DOHH2 (cell line): ENCODE measurements around the gene TFF3.

Experiments used
- H3F3A ChIP-seq: fragments of 200-600 bp; sonication (generic), shearing (Covaris generic); 2 replicates; pipeline ENCODE4 v1.6.0; 2016; ENCODE audit warnings: antibody characterized with exemption, mild to moderate bottlenecking; ENCODE audit not compliant: control insufficient read depth, insufficient read depth
- H3K27ac ChIP-seq: fragments of 200-600 bp; sonication (generic); 2 replicates; pipeline ENCODE4 v1.5.1; 2014; ENCODE audit warnings: low read depth, mild to moderate bottlenecking, low read length, moderate library complexity
- H3K27me3 ChIP-seq: fragments of 200-600 bp; sonication (generic); 2 replicates; pipeline ENCODE4 v1.6.1; 2014; ENCODE audit warnings: mild to moderate bottlenecking, low read length, mixed read lengths; ENCODE audit not compliant: control insufficient read depth
- H3K36me3 ChIP-seq: fragments of 200-600 bp; sonication (generic); 2 replicates; pipeline ENCODE4 v1.6.1; 2014; ENCODE audit warnings: mild to moderate bottlenecking, low read length, moderate library complexity, mixed read lengths; ENCODE audit not compliant: control insufficient read depth
- H3K4me1 ChIP-seq: fragments of 200-600 bp; sonication (generic); 2 replicates; pipeline ENCODE4 v1.6.1; 2014; ENCODE audit warnings: mild to moderate bottlenecking, low read length, mixed read lengths; ENCODE audit not compliant: control insufficient read depth
- H3K4me2 ChIP-seq: fragments of 200-600 bp; sonication (generic); 2 replicates; pipeline ENCODE4 v1.6.0; 2014; ENCODE audit warnings: mild to moderate bottlenecking, low read length, moderate library complexity
- H3K4me3 ChIP-seq: fragments of 200-600 bp; sonication (generic); 2 replicates; pipeline ENCODE4 v1.5.1; 2014; ENCODE audit warnings: mild to moderate bottlenecking, low read length, mixed read lengths
- H3K79me2 ChIP-seq: fragments of 200-600 bp; sonication (generic); 2 replicates; pipeline ENCODE4 v1.6.1; 2014; ENCODE audit warnings: mild to moderate bottlenecking, low read length, mixed read lengths; ENCODE audit not compliant: control insufficient read depth
- H3K9me2 ChIP-seq: fragments of 200-600 bp; sonication (generic); replicated peaks from 2 replicates; pipeline ENCODE4 v1.6.1; 2014; ENCODE audit warnings: mild to moderate bottlenecking, low read length, mixed read lengths; ENCODE audit not compliant: control insufficient read depth
- H3K9me3 ChIP-seq: fragments of 200-600 bp; sonication (generic); 2 replicates; pipeline ENCODE4 v1.6.1; 2014; ENCODE audit warnings: antibody characterized with exemption, low read length, mixed read lengths; ENCODE audit not compliant: control insufficient read depth, insufficient read depth
- H4K20me1 ChIP-seq: fragments of 200-600 bp; sonication (generic); 2 replicates; pipeline ENCODE4 v1.6.0; 2014; ENCODE audit warnings: low read depth, mild to moderate bottlenecking, antibody characterized with exemption, low read length, moderate library complexity; ENCODE audit not compliant: control insufficient read depth, insufficient read depth
- EZH2phosphoT487 ChIP-seq: fragments of 200-600 bp; sonication (generic); IDR thresholded peaks from 2 replicates; pipeline ENCODE4 v1.6.1; 2017; ENCODE audit warnings: borderline replicate concordance, mild to moderate bottlenecking, antibody characterized with exemption, low read length, moderate library complexity, mixed read lengths
- TF ChIP-seq, protein P1 (sequence below): fragments of 200-600 bp; sonication (generic); IDR thresholded peaks from one replicate; pipeline ENCODE4 v1.5.1; 2014; ENCODE audit warnings: antibody characterized with exemption, mild to moderate bottlenecking, low read depth, low read length; ENCODE audit not compliant: poor library complexity, severe bottlenecking

Gene TFF3

DNA sequence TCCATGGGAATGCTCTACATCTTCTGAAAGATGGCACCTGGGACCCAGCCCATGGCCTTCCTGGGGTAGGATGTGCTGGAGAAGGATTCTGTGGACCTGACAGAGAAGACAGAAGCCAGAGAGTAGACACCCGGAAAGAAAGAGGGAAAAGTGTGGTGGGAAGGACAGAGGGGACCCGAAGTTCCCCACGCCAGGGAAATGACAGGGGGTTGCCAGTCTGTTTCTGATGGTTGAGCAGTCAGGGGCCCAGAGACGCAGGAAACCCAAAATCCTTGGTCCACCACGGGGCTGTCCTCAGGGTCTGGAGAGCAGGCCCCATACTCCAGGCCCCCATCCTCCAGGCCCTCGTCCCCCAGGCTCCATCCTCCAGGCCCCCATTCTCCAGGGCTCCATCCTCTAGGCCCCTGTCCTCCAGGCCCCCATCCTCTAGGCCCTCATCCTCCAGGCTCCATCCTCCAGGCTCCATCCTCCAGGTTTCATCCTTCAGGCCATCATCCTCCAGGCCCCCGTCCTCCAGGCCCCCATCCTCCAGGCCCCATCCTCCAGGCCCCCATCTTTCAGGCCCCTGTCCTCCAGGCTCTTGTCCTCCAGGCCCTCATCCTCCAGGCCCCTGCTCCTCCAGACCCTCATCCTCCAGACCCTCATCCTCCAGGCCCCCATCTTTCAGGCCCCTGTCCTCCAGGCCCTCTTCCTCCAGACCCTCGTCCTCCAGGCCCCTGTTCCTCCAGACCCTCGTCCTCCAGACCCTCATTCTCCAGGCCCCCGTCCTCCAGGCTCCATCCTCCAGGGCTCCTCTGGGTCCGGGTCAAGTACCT lies 36.6 kb upstream of the TFF3 start:
- Histone ChIP-seq H3K79me2 (no peaks in the 10 kb centered on the region), H3K9me3 (no peaks in the 10 kb centered on the region), H3K4me2 (no peak overlapping the region), H4K20me1 (no peaks in the 10 kb centered on the region), H3K27me3 (peaks cover 2% of the 10 kb centered on the region; the same call in 1 of the 2 replicates), H3K4me3 (no peak overlapping the region), H3F3A (no peaks in the 10 kb centered on the region), H3K27ac (no peak overlapping the region), H3K36me3 (no peaks in the 10 kb centered on the region), H3K9me2 (no peaks in the 10 kb centered on the region), H3K4me1 (no peaks in the 10 kb centered on the region)
- TF ChIP-seq, protein P1, sequence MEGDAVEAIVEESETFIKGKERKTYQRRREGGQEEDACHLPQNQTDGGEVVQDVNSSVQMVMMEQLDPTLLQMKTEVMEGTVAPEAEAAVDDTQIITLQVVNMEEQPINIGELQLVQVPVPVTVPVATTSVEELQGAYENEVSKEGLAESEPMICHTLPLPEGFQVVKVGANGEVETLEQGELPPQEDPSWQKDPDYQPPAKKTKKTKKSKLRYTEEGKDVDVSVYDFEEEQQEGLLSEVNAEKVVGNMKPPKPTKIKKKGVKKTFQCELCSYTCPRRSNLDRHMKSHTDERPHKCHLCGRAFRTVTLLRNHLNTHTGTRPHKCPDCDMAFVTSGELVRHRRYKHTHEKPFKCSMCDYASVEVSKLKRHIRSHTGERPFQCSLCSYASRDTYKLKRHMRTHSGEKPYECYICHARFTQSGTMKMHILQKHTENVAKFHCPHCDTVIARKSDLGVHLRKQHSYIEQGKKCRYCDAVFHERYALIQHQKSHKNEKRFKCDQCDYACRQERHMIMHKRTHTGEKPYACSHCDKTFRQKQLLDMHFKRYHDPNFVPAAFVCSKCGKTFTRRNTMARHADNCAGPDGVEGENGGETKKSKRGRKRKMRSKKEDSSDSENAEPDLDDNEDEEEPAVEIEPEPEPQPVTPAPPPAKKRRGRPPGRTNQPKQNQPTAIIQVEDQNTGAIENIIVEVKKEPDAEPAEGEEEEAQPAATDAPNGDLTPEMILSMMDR, result no peak
- no peak for TF ChIP-seq EZH2phosphoT487

DNA sequence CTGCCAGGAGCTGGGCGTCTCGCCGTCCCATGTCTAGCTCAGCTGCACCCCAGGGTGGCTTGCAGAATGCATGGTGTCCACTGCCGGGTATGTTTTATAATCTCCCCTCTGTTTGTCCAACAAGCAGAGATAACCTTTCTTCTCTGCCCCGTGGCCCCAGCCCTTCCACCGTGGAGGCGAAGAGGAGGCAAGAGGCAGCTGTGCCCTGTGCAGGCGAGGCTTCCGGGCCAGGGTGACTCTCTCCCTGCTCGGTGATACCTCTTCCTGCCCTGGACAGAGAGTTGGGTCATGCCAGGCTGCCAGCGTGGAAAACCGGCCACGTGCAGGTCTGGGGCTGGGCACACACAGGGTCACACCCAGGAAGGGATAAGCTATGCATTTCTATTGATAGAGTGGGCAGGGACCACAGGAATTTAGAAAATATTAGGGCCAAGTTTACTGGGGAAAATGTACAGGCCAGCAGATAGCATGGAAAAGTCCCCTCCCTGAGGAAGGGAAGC lies 35.8 kb upstream of the TFF3 start, which contains the start of gene TFF2:
Gene TFF2 (minus strand): TSS at position 68 of the 500 bp plus-strand sequence. CDS start 37 bp downstream, at position 31.
- Histone ChIP-seq H3K27ac (no peak within 1 kb of the TSS), H4K20me1 (no peaks in the 10 kb centered on the region), H3K79me2 (no peaks in the 10 kb centered on the region), H3K9me3 (no peaks in the 10 kb centered on the region), H3K9me2 (no peaks in the 10 kb centered on the region), H3K27me3 (no peaks in the 10 kb centered on the region), H3K4me3 (no peak within 1 kb of the TSS), H3F3A (no peaks in the 10 kb centered on the region), H3K4me2 (no peak within 1 kb of the TSS), H3K4me1 (no peaks in the 10 kb centered on the region), H3K36me3 (no peaks in the 10 kb centered on the region)
- TF ChIP-seq EZH2phosphoT487, result no peak
- TF ChIP-seq, protein P1, result no peak

DNA sequence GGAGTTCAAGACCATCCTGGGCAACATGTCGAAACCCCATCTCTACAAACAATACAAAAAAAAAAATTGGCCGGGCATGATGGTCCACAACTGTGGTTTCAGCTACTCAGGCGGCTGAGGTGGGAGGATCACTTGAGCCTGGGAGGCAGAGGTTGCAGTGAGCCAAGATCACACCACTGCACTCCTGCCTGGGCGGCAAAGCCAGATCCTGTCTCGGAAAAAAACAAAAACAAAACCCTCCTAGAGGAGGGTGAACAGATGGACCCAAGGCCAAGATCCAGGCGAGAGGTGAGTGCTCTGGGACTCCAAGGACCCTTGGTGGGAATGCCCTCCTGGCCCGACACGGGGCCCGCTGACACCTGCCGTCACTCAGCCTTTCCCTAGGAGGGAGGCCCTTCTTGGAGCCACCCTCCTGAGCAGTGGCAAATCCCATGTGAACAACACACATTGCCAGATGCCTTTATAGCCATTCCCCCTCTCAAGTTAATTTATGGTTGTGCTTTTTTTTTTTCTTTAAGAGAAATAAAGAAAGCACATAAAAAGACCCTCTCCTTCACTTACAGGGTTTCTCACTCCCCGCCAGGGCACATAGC lies 35.2 kb upstream of the TFF3 start:
- H3K4me2 ChIP-seq, result no peak overlapping the region
- no peaks in the 10 kb centered on the region for H3F3A ChIP-seq
- no peak overlapping the region for H3K27ac ChIP-seq
- H3K4me3 ChIP-seq, result no peak overlapping the region
- no peaks in the 10 kb centered on the region for H3K36me3 ChIP-seq
- H3K27me3 ChIP-seq, result no peaks in the 10 kb centered on the region
- no peaks in the 10 kb centered on the region for H3K79me2 ChIP-seq
- H3K4me1 ChIP-seq, result no peaks in the 10 kb centered on the region
- H3K9me2 ChIP-seq, result no peaks in the 10 kb centered on the region
- H4K20me1 ChIP-seq, result no peaks in the 10 kb centered on the region
- TF ChIP-seq, protein P1, result no peak
- no peak for TF ChIP-seq EZH2phosphoT487
- no peaks in the 10 kb centered on the region for H3K9me3 ChIP-seq
